ENCODE measurements around the gene ARHGEF9.
"Not testable (repeated sequence)": the region's sequence is repeated elsewhere in the genome, so short reads cannot be mapped to it uniquely, and the experiment has no call there.

ARHGEF9 gene

GRCh38 chrX:63784902-63785707 lies at the start of gene ARHGEF9:
ARHGEF9 (minus strand) TSS chrX:63785214; CDS start chrX:63785145, 69 bp downstream.
- no peak for TF ChIP-seq JUND (IDR thresholded peaks at IDR 0.05; ENCODE audit: low read depth)
- in situ Hi-C loops (cut with HindIII; ENCODE audit: low pct_unique_long_range_greater_than_20kb, low sequenced_read_pairs): no loop called here
- no peak for DNase-seq (ENCODE audit: low read depth in 1 of 2, low spot score in 1 of 2)

DNA sequence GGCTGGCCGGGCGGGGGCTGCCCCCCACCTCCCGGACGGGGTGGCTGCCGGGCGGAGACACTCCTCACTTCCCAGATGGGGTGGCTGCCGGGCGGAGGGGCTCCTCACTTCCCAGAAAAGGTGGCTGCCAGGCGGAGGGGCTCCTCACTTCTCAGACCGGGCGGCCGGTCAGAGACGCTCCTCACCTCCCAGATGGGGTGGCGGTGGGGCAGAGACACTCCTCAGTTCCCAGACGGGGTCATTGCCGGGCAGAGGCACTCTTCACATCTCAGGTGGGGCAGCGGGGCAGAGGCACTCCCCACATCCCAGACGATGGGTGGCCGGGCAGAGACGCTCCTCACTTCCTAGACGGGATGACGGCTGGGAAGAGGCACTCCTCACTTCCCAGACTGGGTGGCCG lies 40.4 kb upstream of the ARHGEF9 start:
- DNase-seq (ENCODE audit: low read depth in 1 of 2, low spot score in 1 of 2); in situ Hi-C loops (cut with HindIII; ENCODE audit: low pct_unique_long_range_greater_than_20kb, low sequenced_read_pairs): not testable (repeated sequence)

GRCh38 chrX:63818156-63818555 lies 33.1 kb upstream of the ARHGEF9 start:
- DNase-seq (ENCODE audit: low read depth in 1 of 2, low spot score in 1 of 2): no peak
- TF ChIP-seq JUND (IDR thresholded peaks at IDR 0.05; ENCODE audit: low read depth): no peak
- in situ Hi-C loops (cut with HindIII; ENCODE audit: low pct_unique_long_range_greater_than_20kb, low sequenced_read_pairs): no loop called here

- no peak for TF ChIP-seq JUND (IDR thresholded peaks at IDR 0.05; ENCODE audit: low read depth)
- no peak for DNase-seq (ENCODE audit: low read depth in 1 of 2, low spot score in 1 of 2)
- in situ Hi-C loops (cut with HindIII; ENCODE audit: low pct_unique_long_range_greater_than_20kb, low sequenced_read_pairs): no loop called here
Observed at GRCh38 chrX:63817696-63818095, 32.7 kb upstream of the ARHGEF9 start.

DNA sequence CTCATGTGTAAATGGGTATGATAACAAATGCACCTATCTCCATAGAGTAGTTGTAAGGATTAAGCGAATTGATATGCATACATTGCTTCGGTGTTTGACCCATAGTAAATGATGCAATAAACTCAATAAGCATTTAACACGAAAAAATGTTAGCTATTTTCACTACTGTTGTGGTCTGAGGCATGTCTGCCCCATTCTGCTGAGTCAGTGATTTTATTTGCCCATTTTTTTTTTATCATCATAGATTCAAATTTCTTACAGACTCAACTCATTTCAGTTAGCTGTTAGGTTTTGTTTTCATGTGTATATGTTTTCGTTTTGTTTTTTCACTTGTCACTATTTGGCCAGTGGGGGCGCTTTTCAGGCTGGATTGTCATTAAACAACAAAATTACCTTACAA lies 27.8 kb upstream of the ARHGEF9 start:
- no peak for TF ChIP-seq JUND (IDR thresholded peaks at IDR 0.05; ENCODE audit: low read depth)
- in situ Hi-C loops (cut with HindIII; ENCODE audit: low pct_unique_long_range_greater_than_20kb, low sequenced_read_pairs): no loop called here
- DNase-seq (ENCODE audit: low read depth in 1 of 2, low spot score in 1 of 2): no peak

DNA sequence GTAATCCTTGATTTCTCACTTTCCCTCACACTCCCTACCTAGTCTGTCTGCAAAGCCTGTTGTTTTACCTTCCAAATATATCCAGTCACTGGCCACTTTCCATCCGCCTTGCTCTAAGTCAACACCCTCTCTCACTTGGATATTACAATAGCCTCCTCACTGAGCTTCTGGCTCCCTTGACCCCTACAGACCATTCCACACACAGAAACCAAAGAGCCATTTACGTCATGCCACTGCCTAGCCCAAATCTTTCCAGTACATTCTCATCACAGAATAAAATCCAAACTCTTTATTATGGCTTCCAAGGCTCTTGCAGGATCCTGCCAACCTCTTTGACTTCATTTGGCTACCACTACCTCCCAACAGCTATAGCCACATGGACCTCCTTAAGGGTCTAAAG lies 25.7 kb upstream of the ARHGEF9 start:
- no peak for TF ChIP-seq JUND (IDR thresholded peaks at IDR 0.05; ENCODE audit: low read depth)
- in situ Hi-C loops (cut with HindIII; ENCODE audit: low pct_unique_long_range_greater_than_20kb, low sequenced_read_pairs): no loop called here
- no peak for DNase-seq (ENCODE audit: low read depth in 1 of 2, low spot score in 1 of 2)

DNA sequence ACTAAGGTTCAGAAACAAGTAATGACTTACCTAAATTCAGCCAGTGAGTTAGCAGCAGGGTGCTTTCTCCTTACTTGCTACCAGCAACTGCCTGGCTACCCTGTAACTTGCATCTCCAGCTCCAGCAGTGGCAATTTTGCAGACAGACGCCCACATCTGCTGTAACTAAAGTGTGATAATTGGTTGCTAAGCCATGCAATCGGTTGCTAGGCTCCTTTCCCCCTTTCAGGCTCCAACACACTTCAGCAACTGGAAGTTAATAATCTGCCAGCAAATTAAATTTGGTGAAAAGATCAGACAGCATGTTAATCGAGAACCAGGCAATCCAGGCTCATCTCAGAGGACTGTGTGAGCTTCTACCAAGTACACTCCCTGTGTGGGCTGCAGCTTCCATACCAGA lies 24.2 kb upstream of the ARHGEF9 start:
- no peak for DNase-seq (ENCODE audit: low read depth in 1 of 2, low spot score in 1 of 2)
- in situ Hi-C loops (cut with HindIII; ENCODE audit: low pct_unique_long_range_greater_than_20kb, low sequenced_read_pairs): no loop called here
- TF ChIP-seq JUND (IDR thresholded peaks at IDR 0.05; ENCODE audit: low read depth): no peak

GRCh38 chrX:63795406-63795805 lies 10.4 kb upstream of the ARHGEF9 start:
- DNase-seq (ENCODE audit: low read depth in 1 of 2, low spot score in 1 of 2); in situ Hi-C loops (cut with HindIII; ENCODE audit: low pct_unique_long_range_greater_than_20kb, low sequenced_read_pairs): not testable (repeated sequence)

GRCh38 chrX:63785708-63786040 lies 660 bp upstream of the ARHGEF9 start:
- no peak for TF ChIP-seq JUND (IDR thresholded peaks at IDR 0.05; ENCODE audit: low read depth)
- no peak for DNase-seq (ENCODE audit: low read depth in 1 of 2, low spot score in 1 of 2)
- in situ Hi-C loops (cut with HindIII; ENCODE audit: low pct_unique_long_range_greater_than_20kb, low sequenced_read_pairs): no loop called here

- in situ Hi-C loops (cut with HindIII; ENCODE audit: low pct_unique_long_range_greater_than_20kb, low sequenced_read_pairs): no loop called here
- DNase-seq (ENCODE audit: low read depth in 1 of 2, low spot score in 1 of 2): no peak
- TF ChIP-seq JUND (IDR thresholded peaks at IDR 0.05; ENCODE audit: low read depth): no peak
Observed at GRCh38 chrX:63784346-63784901, 590 bp downstream of the ARHGEF9 start.

DNA sequence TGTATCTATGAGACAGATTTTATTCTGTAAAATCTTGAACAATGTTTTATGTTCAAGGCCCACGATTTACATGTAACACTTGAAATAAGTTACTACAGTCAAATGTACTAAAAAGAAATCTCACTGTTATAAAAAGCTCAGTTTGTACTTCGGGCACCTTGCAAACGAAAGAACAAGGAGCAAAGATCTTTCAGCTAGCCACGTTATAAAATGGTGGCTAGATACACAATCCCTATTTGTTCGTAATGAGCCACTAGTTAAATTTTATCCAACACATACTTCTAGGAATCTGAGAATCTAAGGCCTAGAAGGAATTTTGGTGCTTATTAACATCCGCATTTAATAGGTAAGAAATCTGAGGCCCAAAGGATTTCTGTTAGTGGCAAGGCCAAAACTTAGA lies 2.5 kb downstream of the ARHGEF9 start:
- DNase-seq (ENCODE audit: low read depth in 1 of 2, low spot score in 1 of 2): no peak
- TF ChIP-seq JUND (IDR thresholded peaks at IDR 0.05; ENCODE audit: low read depth): no peak
- in situ Hi-C loops (cut with HindIII; ENCODE audit: low pct_unique_long_range_greater_than_20kb, low sequenced_read_pairs): no loop called here

DNA sequence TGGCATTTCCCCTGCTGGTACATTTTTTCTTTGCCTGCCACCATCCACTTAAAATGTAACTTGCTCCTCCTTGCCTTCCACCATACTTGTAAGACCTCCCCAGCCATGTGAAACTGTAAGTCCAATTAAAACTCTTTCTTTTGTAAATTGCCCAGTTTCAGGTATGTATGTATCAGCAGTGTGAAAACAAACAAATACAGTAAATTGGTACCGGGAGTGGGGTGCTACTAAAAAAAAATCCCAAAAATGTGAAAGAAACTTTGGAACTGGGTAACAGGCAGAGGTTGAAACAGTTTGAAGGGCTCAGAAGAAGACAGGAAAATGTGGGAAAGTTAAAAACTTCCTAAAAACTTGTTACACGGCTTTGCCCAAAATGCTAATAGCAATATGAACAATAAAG lies 16.3 kb downstream of the ARHGEF9 start:
- DNase-seq (ENCODE audit: low read depth in 1 of 2, low spot score in 1 of 2): no peak
- in situ Hi-C loops (cut with HindIII; ENCODE audit: low pct_unique_long_range_greater_than_20kb, low sequenced_read_pairs): no loop called here
- TF ChIP-seq JUND (IDR thresholded peaks at IDR 0.05; ENCODE audit: low read depth): no peak

DNA sequence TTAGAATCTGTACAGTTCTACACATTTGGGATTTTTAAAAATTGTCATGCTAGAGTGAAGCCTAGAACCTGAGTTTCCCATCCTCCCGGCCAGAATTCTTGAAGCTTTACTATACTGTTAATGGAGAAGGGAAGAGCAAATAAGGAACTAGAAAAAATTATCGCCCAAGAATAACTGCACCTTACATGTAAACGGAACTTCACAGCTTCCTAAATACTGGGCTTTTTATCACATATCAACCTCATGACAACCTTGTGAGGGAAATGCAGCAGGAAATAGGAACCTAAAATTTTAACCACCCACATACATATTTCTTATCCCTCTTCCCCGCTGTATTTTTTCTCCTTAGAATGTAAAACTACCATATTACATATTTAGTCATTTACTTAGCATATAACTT lies 19.3 kb downstream of the ARHGEF9 start:
- no peak for DNase-seq (ENCODE audit: low read depth in 1 of 2, low spot score in 1 of 2)
- in situ Hi-C loops (cut with HindIII; ENCODE audit: low pct_unique_long_range_greater_than_20kb, low sequenced_read_pairs): no loop called here
- no peak for TF ChIP-seq JUND (IDR thresholded peaks at IDR 0.05; ENCODE audit: low read depth)

DNA sequence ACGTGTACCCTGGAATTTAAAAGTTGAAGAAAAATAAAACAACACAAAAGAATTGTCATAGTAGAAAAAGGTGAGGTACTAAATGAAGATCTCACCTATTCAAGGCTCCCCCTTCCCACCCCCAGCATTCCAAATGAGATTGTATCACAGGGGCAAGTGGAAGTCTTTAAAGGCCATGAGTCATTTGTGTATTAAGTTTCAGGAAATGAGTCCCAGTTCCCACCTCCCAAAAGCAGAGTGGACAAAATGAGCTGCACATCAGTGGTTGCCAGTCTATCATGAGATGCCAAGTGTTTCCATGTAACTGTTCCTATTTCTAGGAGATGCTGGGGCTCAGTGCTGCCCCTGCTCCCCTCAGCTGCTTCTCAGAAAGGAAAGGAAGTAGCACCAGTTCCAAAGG lies 20.1 kb downstream of the ARHGEF9 start:
- DNase-seq (ENCODE audit: low read depth in 1 of 2, low spot score in 1 of 2): peak in 1 of 2 experiments; percentile 2
- in situ Hi-C loops (cut with HindIII; ENCODE audit: low pct_unique_long_range_greater_than_20kb, low sequenced_read_pairs): no loop called here
- no peak for TF ChIP-seq JUND (IDR thresholded peaks at IDR 0.05; ENCODE audit: low read depth)

All from T47D (cell line).